K562 (cell line): Measurements from ENCODE around the gene FLT1. TPM values are rescaled to one million over a fixed set of nuclear protein-coding genes. Genes with fewer than 3 reads are reported as not detected.

Experiments
- ATAC-seq: fragments of 200-7000 bp; cut with Tn5 transposase; 3 replicates; pipeline ENCODE4 v1.9.1; 2020; ENCODE audit warnings: moderate library complexity
- BruUV-seq: library from RNA; stranded (reverse); fragments of 400-500 nt; replicated peaks from 2 replicates; lab custom pipeline; 2021; lab: Mats Ljungman, UMichigan
- CTCF ChIA-PET: fragments of 300-600 bp; formaldehyde crosslinking; extraction: SDS; loops from one replicate; lab custom pipeline; 2021; ENCODE audit warnings: low intra/inter-chr PET ratio; lab: Yijun Ruan, JAX
- POLR2A ChIA-PET: fragments of 300-600, 350-650 bp; sonication (Branson Sonifier 250); formaldehyde crosslinking; extraction: SDS; loops from one replicate; lab custom pipeline; 2021; ENCODE audit warnings: antibody characterized with exemption, inconsistent platforms; lab: Yijun Ruan, JAX
- DNase-seq, 4 experiments: peaks; one replicate each; pipeline versions ENCODE4 v3.0.0 to v3.0.0-alpha.2; 2011 to 2018; ENCODE audit warnings: low spot score in 3 of 4, mixed read lengths in 3 of 4; ENCODE audit errors: extremely low read depth in 1 of 4
- FAIRE-seq: peaks from 2 replicates; lab custom pipeline; 2011; peaks lifted over from hg19 to GRCh38; lab: Jason Lieb, UNC
- H2AFZ ChIP-seq: 2 replicates; pipeline ENCODE4 v1.6.0; 2011; ENCODE audit warnings: low read depth, low read length, control low read depth, inconsistent platforms
- H3K27ac ChIP-seq: fragments of 200-600 bp; 3 replicates; pipeline ENCODE4 v1.8.0; 2011; ENCODE audit warnings: low read depth, mild to moderate bottlenecking, control low read depth, inconsistent platforms, low read length, moderate library complexity, mixed read lengths; ENCODE audit errors: extremely low read depth
- H3K27me3 ChIP-seq, 2 experiments: fragments of 300-600 bp in 1 of 2; 2 replicates in 1 of 2; 3 replicates in 1 of 2; pipeline versions ENCODE4 v1.6.0 to v1.8.0; 2011; ENCODE audit warnings: inconsistent platforms in 2 of 2, low read length in 2 of 2, mild to moderate bottlenecking in 1 of 2, mixed read lengths in 1 of 2, moderate library complexity in 1 of 2; ENCODE audit not compliant: control insufficient read depth in 2 of 2, insufficient read depth in 2 of 2
- H3K36me3 ChIP-seq: fragments of 300-600 bp; 3 replicates; pipeline ENCODE4 v1.8.0; 2011; ENCODE audit warnings: mild to moderate bottlenecking, low read length, inconsistent platforms; ENCODE audit not compliant: control insufficient read depth, insufficient read depth
- H3K4me1 ChIP-seq, 2 experiments: fragments of 200-600 bp in 1 of 2; replicated peaks in 1 of 2; 2 replicates in 1 of 2; 3 replicates in 1 of 2; pipeline versions ENCODE4 v1.5.1 to v1.8.0; 2011; ENCODE audit warnings: inconsistent platforms in 2 of 2, low read length in 2 of 2, mild to moderate bottlenecking in 1 of 2, mixed read lengths in 1 of 2, moderate library complexity in 1 of 2; ENCODE audit not compliant: control insufficient read depth in 2 of 2, insufficient read depth in 2 of 2
- H3K4me2 ChIP-seq: 2 replicates; pipeline ENCODE4 v1.6.1; 2011; ENCODE audit warnings: low read length, control low read depth, inconsistent platforms, mixed read lengths; ENCODE audit not compliant: insufficient read depth
- H3K4me3 ChIP-seq: fragments of 200-600 bp; sonication (generic), shearing (Covaris generic); 2 replicates; pipeline ENCODE4 v1.5.1; 2016; ENCODE audit warnings: control low read depth, inconsistent platforms
- H3K79me2 ChIP-seq: fragments of 200-600 bp; 3 replicates; pipeline ENCODE4 v1.8.0; 2011; ENCODE audit warnings: low read length, inconsistent platforms; ENCODE audit not compliant: control insufficient read depth, insufficient read depth
- H3K9ac ChIP-seq, 2 experiments: 2 replicates each; pipeline versions ENCODE4 v1.6.0 to v1.6.1; 2011; ENCODE audit warnings: low read depth in 2 of 2, low read length in 2 of 2, control low read depth in 1 of 2, inconsistent platforms in 1 of 2, mild to moderate bottlenecking in 1 of 2, mixed read lengths in 1 of 2; ENCODE audit not compliant: insufficient read depth in 1 of 2
- H3K9me1 ChIP-seq: one replicate; pipeline ENCODE4 v1.6.0; 2011; ENCODE audit warnings: inconsistent platforms, mild to moderate bottlenecking, low read length, moderate library complexity; ENCODE audit not compliant: control insufficient read depth, insufficient read depth
- H3K9me3 ChIP-seq: replicated peaks from 2 replicates; pipeline ENCODE4 v1.5.1; 2011; ENCODE audit warnings: low read depth, low read length, inconsistent platforms; ENCODE audit not compliant: control insufficient read depth, insufficient read depth
- H4K20me1 ChIP-seq: replicated peaks from 2 replicates; pipeline ENCODE4 v1.6.1; 2011; ENCODE audit warnings: low read length, inconsistent platforms, mixed read lengths; ENCODE audit not compliant: control insufficient read depth, insufficient read depth
- ATF1 ChIP-seq, 2 experiments: fragments of 450-650 bp in 1 of 2; IDR thresholded peaks; 2 replicates each; pipeline ENCODE4 v1.6.1; 2016; ENCODE audit warnings: missing compliant biosample characterization in 1 of 2, missing genetic modification characterization in 1 of 2
- BCOR ChIP-seq: fragments of 450-650 bp; IDR thresholded peaks from 2 replicates; pipeline ENCODE4 v1.6.1; 2016
- BMI1 ChIP-seq: fragments of 150-350 bp; IDR thresholded peaks from 2 replicates; pipeline ENCODE4 v1.6.1; 2014; ENCODE audit warnings: low read length
- BRCA1 ChIP-seq, 2 experiments: fragments of 450-650 bp in 1 of 2; sonication (generic) in 1 of 2; formaldehyde crosslinking in 1 of 2; IDR thresholded peaks; 2 replicates each; pipeline versions ENCODE4 v1.5.0 to v1.6.1; 2017 to 2020; ENCODE audit warnings: mild to moderate bottlenecking in 1 of 2, missing genetic modification reagents in 1 of 2
- DIDO1 ChIP-seq: fragments of 450-650 bp; IDR thresholded peaks from 2 replicates; pipeline ENCODE4 v1.6.1; 2016; ENCODE audit warnings: low read depth, missing biosample characterization, missing genetic modification characterization
- ETS2 ChIP-seq: IDR thresholded peaks from 2 replicates; pipeline ENCODE4 v1.6.1; 2016; ENCODE audit warnings: borderline replicate concordance, missing genetic modification characterization, mild to moderate bottlenecking, moderate library complexity, missing compliant biosample characterization; ENCODE audit not compliant: poor library complexity, severe bottlenecking
- FOSL1 ChIP-seq: fragments of 200-800 bp; sonication (Bioruptor generic); conservative IDR thresholded peaks from 2 replicates; pipeline ENCODE4 v1.6.1; 2016; ENCODE audit warnings: missing genetic modification characterization, missing compliant biosample characterization
- HMGN3 ChIP-seq: IDR thresholded peaks from 2 replicates; pipeline ENCODE4 v1.6.1; 2011; ENCODE audit warnings: borderline replicate concordance, low read depth, mild to moderate bottlenecking, mixed read lengths, low read length; ENCODE audit not compliant: insufficient read length; ENCODE audit errors: extremely low read depth
- KLF6 ChIP-seq: fragments of 250-450 bp; sonication (Bioruptor Pico); IDR thresholded peaks from 2 replicates; pipeline ENCODE4 v1.4.0; 2020; ENCODE audit warnings: mild to moderate bottlenecking, moderate library complexity, borderline replicate concordance
- MCM2 ChIP-seq: fragments of 450-650 bp; IDR thresholded peaks from 2 replicates; pipeline ENCODE4 v1.6.1; 2017; ENCODE audit warnings: low read depth, mild to moderate bottlenecking
- MCM5 ChIP-seq: fragments of 450-650 bp; IDR thresholded peaks from 2 replicates; pipeline ENCODE4 v1.6.1; 2016; ENCODE audit warnings: low read depth
- POLR2AphosphoS5 ChIP-seq: IDR thresholded peaks from 2 replicates; pipeline ENCODE4 v1.6.1; 2011; ENCODE audit warnings: mild to moderate bottlenecking, low read depth, low read length, moderate library complexity; ENCODE audit not compliant: control insufficient read depth, insufficient read depth
- THRAP3 ChIP-seq: fragments of 450-650 bp; IDR thresholded peaks from 2 replicates; pipeline ENCODE4 v1.6.1; 2016; ENCODE audit warnings: mild to moderate bottlenecking, inconsistent platforms, borderline replicate concordance
- ZNF124 ChIP-seq: sonication (generic); formaldehyde crosslinking; IDR thresholded peaks from 2 replicates; pipeline ENCODE4 v1.8.1; 2022; ENCODE audit warnings: missing genetic modification reagents
- ZNF140 ChIP-seq: fragments of 250-450 bp; sonication (Bioruptor Pico); IDR thresholded peaks from 2 replicates; pipeline ENCODE4 v1.8.0; 2021; ENCODE audit warnings: moderate library complexity, mild to moderate bottlenecking, inconsistent platforms
- ZNF3 ChIP-seq: fragments of 250-450 bp; sonication (Bioruptor Pico); IDR thresholded peaks from 2 replicates; pipeline ENCODE4 v1.5.0; 2021; ENCODE audit warnings: mild to moderate bottlenecking, moderate library complexity
- WGBS: fragments of 100-300 bp; shearing (Covaris generic); methylation state at CpG from one replicate; pipeline ENCODE4 v1.1.6; 2016; ENCODE audit warnings: low coverage, mixed read lengths; ENCODE audit not compliant: insufficient coverage; ENCODE audit errors: missing lambda C conversion rate; 5-methylcytosine and 5-hydroxymethylcytosine counted together
- in situ Hi-C: fragments of 300-500 bp; cut with MboI; formaldehyde crosslinking; loops from 4 replicates; pipeline ENCODE4 v1.15.0; 2018; ENCODE audit warnings: inconsistent platforms, mixed read lengths
- intact Hi-C: fragments of 100-400 bp; cut with micrococcal nuclease; formaldehyde crosslinking; loops from 2 replicates; pipeline ENCODE4 v1.14.2; 2022
- polyA plus RNA-seq, 8 experiments: library from polyadenylated mRNA; depleted of rRNA in 4 of 8; stranded (reverse) in 5 of 8; unstranded in 3 of 8; fragments of >200 nt; fragmentation: Nextera tagmentation in 2 of 8; fragmentation: Illumina TruSeq in 1 of 8; extraction: Ambion mirVana in 2 of 8; extraction: Trizol in 1 of 8; gene quantifications; 2 replicates each; pipeline versions ENCODE4 v1.2.1 to v1.2.3, GENCODE V29; 2011 to 2014; ENCODE audit warnings: inconsistent platforms in 1 of 8, missing spikeins in 1 of 8
- total RNA-seq, 7 experiments: library from RNA; depleted of rRNA in 6 of 7; stranded (reverse); fragments of >200 nt in 6 of 7; fragmentation: Illumina TruSeq in 2 of 7; extraction: Trizol in 2 of 7; gene quantifications; 2 replicates each; pipeline versions ENCODE4 v1.2.1 to v1.2.3, GENCODE V29; 2011 to 2021; ENCODE audit warnings: low replicate concordance in 1 of 7
- TF ChIP-seq, protein P1 (sequence below): fragments of 450-650 bp; formaldehyde crosslinking; IDR thresholded peaks from 2 replicates; pipeline ENCODE4 v1.4.0; 2022; ENCODE audit warnings: missing genetic modification characterization
- TF ChIP-seq, protein P2 (sequence below): sonication (generic); formaldehyde crosslinking; IDR thresholded peaks from 2 replicates; pipeline ENCODE4 v1.8.1; 2022; ENCODE audit warnings: missing genetic modification reagents

Gene FLT1
- total and polyA plus RNA-seq, 9 of the 15 experiments (the other 6 are each of a cell fraction or from before 2014, with no cell fraction given), result 0.01 to 2.0 (median 0.22) TPM

DNA sequence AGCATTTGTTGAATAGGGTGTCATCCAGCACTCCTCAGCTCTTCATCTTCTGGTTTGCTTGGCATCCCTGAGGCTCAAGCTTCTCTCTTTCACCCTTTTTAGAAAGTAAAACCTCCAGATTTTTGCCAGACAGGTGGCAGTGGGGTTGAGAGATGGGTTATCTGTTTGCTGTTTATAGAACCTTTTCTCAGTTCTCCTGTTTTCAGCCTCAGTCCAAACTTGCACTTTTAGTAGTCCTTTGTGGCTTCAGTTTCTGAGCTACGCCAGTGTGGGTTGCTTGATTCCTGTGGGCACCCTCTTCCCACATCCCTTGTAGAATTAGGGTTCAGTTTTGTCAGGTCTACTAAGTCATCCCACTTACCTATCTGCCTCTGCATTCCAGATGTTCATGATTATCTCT, 208.7 kb downstream of the FLT1 start:
- H3K79me2 ChIP-seq, result no peaks in the 10 kb centered on the region
- no peak for TF ChIP-seq HMGN3
- TF ChIP-seq KLF6 (CRISPR knock-in tag), result no peak
- TF ChIP-seq, protein P1, sequence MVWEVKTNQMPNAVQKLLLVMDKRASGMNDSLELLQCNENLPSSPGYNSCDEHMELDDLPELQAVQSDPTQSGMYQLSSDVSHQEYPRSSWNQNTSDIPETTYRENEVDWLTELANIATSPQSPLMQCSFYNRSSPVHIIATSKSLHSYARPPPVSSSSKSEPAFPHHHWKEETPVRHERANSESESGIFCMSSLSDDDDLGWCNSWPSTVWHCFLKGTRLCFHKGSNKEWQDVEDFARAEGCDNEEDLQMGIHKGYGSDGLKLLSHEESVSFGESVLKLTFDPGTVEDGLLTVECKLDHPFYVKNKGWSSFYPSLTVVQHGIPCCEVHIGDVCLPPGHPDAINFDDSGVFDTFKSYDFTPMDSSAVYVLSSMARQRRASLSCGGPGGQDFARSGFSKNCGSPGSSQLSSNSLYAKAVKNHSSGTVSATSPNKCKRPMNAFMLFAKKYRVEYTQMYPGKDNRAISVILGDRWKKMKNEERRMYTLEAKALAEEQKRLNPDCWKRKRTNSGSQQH, result no peak
- TF ChIP-seq ETS2, result no peak
- TF ChIP-seq ZNF140 (CRISPR knock-in tag), result no peak
- no peak for TF ChIP-seq DIDO1 (tag)
- no peak for TF ChIP-seq FOSL1 (tag)
- no peak for TF ChIP-seq THRAP3
- no peak for TF ChIP-seq BRCA1 (IDR thresholded peaks at IDR 0.05)
- no peak for TF ChIP-seq BRCA1 (CRISPR knock-in tag; IDR thresholded peaks at IDR 0.05)
- TF ChIP-seq POLR2AphosphoS5, result no peak
- no peak for TF ChIP-seq BMI1
- no peak for TF ChIP-seq BCOR
- TF ChIP-seq, protein P2, sequence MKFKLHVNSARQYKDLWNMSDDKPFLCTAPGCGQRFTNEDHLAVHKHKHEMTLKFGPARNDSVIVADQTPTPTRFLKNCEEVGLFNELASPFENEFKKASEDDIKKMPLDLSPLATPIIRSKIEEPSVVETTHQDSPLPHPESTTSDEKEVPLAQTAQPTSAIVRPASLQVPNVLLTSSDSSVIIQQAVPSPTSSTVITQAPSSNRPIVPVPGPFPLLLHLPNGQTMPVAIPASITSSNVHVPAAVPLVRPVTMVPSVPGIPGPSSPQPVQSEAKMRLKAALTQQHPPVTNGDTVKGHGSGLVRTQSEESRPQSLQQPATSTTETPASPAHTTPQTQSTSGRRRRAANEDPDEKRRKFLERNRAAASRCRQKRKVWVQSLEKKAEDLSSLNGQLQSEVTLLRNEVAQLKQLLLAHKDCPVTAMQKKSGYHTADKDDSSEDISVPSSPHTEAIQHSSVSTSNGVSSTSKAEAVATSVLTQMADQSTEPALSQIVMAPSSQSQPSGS, result no peak
- no peak for TF ChIP-seq MCM5
- no peak for TF ChIP-seq ZNF3 (CRISPR knock-in tag)
- TF ChIP-seq ZNF124 (CRISPR knock-in tag), result no peak
- TF ChIP-seq ATF1 (CRISPR knock-in tag; IDR thresholded peaks at IDR 0.05), result no peak
- TF ChIP-seq ATF1 (tag; IDR thresholded peaks at IDR 0.05), result no peak
- no peak for TF ChIP-seq MCM2
- no peak overlapping the region for H3K9ac ChIP-seq
- no peaks in the 10 kb centered on the region for H3K4me1 ChIP-seq
- no peak overlapping the region for H3K4me3 ChIP-seq
- no peaks in the 10 kb centered on the region for H3K9me3 ChIP-seq
- no peak overlapping the region for H2AFZ ChIP-seq
- no TSS peak for BruUV-seq
- CTCF ChIA-PET, result no interaction called here
- no peaks in the 10 kb centered on the region for H3K27me3 ChIP-seq
- H4K20me1 ChIP-seq, result no peaks in the 10 kb centered on the region
- H3K4me2 ChIP-seq, result no peak overlapping the region
- FAIRE-seq (no peak), DNase-seq (no peak), ATAC-seq (no peak)
- H3K36me3 ChIP-seq, result peaks cover 40% of the 10 kb centered on the region; the same call in 2 of the 3 replicates
- H3K27ac ChIP-seq, result no peak overlapping the region
- no peaks in the 10 kb centered on the region for H3K9me1 ChIP-seq
- 91% methylated on average over 1 of the region's 1 CpG for WGBS
- in situ Hi-C loops (no loop called here), intact Hi-C loops (no loop called here)
- POLR2A ChIA-PET, result no interaction called here
